OCI-LY3 (cell line): ENCODE results near the gene PTPRN2.

ENCODE experiments used
- CTCF ChIP-seq: fragments of 200-600, 300-600 bp; sonication (generic); IDR thresholded peaks from 2 replicates; pipeline ENCODE4 v1.5.1; 2014; ENCODE audit warnings: antibody characterized with exemption, low read length, low read depth
- EZH2phosphoT487 ChIP-seq: fragments of 200-600 bp; shearing (Covaris generic); IDR thresholded peaks from 2 replicates; pipeline ENCODE4 v1.6.1; 2018; ENCODE audit warnings: antibody characterized with exemption, mixed run types, low read depth

- TF ChIP-seq CTCF (no peak), EZH2phosphoT487 (no peak)
Observed at GRCh38 chr7:158098125-158099030, 489.2 kb downstream of the PTPRN2 start.
